ENCODE data around the gene CDH23.

The CDH23 gene

DNA sequence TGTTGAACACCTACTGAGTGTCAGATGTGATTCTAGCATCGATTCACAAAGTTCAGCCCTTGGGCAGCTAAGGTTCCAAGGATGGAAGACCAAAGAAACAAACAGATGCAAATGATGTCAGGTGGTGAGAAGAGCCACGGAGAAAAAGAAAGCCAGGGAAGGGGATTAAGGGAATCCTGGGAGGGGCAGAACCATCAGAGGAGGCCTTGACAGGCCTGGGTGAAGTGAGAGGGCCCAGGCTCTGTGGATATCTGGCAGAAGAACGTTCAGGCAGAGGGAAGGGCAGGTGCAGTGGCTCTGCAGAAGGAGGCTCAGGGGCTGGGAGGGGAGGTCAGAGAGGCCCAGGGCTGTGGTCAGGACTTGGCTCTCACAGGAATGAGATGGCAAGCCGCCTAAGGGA, 232.4 kb downstream of the CDH23 start:
- in situ Hi-C loops (cut with MboI; ENCODE audit: low sequenced_read_pairs), result no loop called here

DNA sequence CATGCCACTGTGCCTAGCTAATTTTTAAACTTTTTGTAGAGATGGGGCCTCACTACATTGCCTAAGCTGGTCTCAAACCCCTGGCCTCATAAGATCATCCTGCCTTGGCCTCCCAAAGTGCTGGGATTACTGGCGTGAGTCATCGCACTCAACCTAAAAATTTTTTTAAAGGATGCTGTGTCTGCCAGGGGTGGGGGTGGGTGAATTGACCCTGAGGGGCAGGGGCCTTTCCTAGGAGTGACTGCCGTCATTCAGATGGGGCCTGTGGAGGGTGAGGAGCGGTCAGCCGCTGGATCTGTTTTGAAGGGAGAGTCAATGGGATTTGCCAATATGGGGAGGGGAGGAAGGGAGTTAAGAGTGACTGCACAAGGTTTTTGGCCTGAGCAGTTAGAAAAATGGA, 233.4 kb downstream of the CDH23 start:
- in situ Hi-C loops (cut with MboI; ENCODE audit: low sequenced_read_pairs), result no loop called here

GRCh38 chr10:71631007-71631861, 234.5 kb downstream of the CDH23 start:
- in situ Hi-C loops (cut with MboI; ENCODE audit: low sequenced_read_pairs), result no loop called here

GRCh38 chr10:71632200-71632820, 235.6 kb downstream of the CDH23 start:
- in situ Hi-C loops (cut with MboI; ENCODE audit: low sequenced_read_pairs), result no loop called here

DNA sequence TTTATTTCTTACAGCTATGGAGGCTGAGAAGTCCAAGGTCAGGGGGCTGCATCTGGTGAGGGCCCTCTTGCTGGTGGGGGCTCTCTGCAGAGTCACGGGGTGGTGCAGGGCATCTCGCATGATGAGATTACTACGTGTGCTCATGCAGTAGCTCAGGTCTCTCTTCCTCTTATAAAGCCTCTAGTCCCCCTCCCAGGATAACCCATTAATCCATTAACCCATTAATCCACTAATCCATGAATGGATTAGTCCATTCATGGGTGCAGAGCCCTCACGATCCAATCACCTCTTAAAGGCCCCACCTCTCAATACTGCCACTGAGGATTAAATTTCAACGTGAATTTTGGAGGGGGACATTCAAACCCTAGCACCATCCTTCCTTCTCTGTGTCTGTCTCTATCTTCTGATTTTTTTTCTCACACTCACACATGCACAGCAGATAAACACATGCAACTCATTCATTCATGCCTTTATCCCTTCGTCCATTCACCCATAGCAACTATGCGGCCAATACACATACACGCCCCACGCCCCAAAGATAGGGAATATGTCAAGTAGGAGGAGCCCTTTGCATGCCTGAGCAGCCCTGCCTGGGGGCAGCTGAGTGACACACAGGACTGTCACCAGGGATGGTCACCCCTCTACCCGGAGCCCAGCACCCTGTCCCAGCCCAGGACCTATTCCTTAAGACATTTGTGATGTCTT, 236.3 kb downstream of the CDH23 start:
- in situ Hi-C loops (cut with MboI; ENCODE audit: low sequenced_read_pairs), result no loop called here

- in situ Hi-C loops (cut with MboI; ENCODE audit: low sequenced_read_pairs), result no loop called here
Measured at GRCh38 chr10:71633920-71634319, 237.2 kb downstream of the CDH23 start.

DNA sequence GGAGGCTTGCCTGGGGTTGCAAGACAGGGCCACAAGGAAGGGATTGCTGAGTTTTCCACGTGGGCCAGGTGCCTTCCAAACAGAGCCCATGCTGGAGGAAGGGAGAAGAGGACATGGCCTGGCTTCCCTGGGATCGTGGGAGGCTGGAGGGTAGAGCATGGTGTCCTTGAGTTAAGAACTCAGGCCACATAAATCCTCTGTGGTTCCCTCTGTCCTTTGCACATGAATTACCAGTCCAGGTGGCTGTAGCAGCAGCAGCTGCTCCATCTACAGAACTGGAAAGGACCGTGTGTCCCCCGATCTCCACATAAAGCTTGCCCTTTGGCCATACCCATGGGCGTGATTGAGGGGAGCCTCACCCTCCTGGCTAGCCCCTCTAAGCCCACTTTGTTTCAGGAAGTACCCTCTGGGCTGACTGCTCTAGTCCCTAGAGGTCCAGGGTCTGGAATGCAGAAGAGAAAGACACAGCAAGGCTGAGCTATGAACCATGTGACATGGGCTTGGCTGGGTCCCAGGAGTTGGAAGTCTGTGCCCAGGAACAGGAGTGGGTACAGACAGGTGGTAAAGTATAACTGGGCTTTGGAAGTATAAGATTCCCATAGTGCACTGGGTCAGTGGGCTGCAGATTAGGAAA, 237.9 kb downstream of the CDH23 start:
- in situ Hi-C loops (cut with MboI; ENCODE audit: low sequenced_read_pairs), result no loop called here

- in situ Hi-C loops (cut with MboI; ENCODE audit: low sequenced_read_pairs), result no loop called here
Measured at GRCh38 chr10:71635251-71635866, 238.6 kb downstream of the CDH23 start.

DNA sequence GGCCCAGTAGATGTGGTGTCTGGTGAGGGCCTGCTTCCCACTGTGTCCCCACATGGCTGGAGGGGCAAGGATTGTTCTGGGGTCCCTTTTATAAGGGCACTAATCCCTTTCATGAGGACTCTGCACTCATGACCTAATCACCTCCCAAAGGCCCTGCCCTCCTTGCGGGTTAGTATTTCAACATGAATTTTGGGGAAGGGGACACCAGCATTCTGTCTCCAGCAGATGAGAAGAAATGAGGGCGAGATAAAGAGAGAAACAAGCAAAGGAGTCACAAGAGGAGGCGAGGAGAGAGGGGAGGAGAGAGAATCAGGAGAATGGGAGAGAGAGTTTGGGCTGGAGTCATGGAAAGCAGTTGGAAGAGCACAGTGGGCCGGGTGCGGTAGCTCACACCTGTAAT, 239.1 kb downstream of the CDH23 start:
- in situ Hi-C loops (cut with MboI; ENCODE audit: low sequenced_read_pairs), result no loop called here

DNA sequence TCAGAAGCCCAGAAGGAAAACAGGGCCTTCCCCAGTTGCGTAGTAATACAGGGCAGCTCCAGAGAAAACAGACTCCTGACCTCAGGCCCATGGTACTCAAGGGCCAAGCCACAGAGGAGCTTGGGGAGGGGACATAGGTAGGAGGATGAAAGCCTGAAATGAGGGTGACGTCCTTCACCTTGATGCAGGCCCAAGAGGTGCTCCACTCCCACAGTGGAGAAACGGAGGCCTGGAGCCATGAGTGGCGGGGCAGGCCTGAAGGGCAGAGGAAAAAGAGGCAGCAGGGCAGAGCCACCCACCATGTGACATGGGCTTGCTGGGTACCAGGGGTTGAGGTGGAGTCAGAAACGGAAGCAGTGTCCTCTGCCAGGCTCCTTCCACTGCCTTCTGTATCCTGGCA, 239.9 kb downstream of the CDH23 start:
- in situ Hi-C loops (cut with MboI; ENCODE audit: low sequenced_read_pairs), result no loop called here

GRCh38 chr10:71637305-71637704, 240.6 kb downstream of the CDH23 start:
- in situ Hi-C loops (cut with MboI; ENCODE audit: low sequenced_read_pairs), result no loop called here

- in situ Hi-C loops (cut with MboI; ENCODE audit: low sequenced_read_pairs), result no loop called here
Measured at GRCh38 chr10:71638064-71638821, 241.5 kb downstream of the CDH23 start.

- in situ Hi-C loops (cut with MboI; ENCODE audit: low sequenced_read_pairs), result no loop called here
Measured at GRCh38 chr10:71638822-71639719, 242.4 kb downstream of the CDH23 start.

DNA sequence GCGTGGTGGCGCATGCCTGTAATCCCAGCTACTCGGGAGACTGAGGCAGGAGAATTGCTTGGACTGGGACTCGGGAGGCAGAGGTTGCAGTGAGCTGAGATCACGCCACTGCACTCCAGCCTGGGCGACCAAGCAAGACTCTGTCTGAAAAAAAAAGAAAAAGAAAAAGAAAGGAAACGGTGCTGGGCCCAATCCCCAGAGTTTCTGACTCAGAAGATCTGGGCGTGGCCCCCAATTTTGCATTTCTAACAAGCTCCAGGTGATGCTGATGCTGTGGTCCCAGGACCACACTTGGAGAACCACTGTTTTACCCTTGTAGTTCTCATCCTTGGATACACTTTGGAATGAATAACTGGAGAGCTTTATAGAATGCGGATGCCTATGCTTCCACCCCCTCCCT, 243.9 kb downstream of the CDH23 start:
- in situ Hi-C loops (cut with MboI; ENCODE audit: low sequenced_read_pairs), result no loop called here

GRCh38 chr10:71641449-71641848, 244.7 kb downstream of the CDH23 start:
- in situ Hi-C loops (cut with MboI; ENCODE audit: low sequenced_read_pairs), result no loop called here

GRCh38 chr10:71641986-71642385, 245.3 kb downstream of the CDH23 start:
- in situ Hi-C loops (cut with MboI; ENCODE audit: low sequenced_read_pairs), result no loop called here

- in situ Hi-C loops (cut with MboI; ENCODE audit: low sequenced_read_pairs), result no loop called here
Measured at GRCh38 chr10:71643904-71644303, 247.2 kb downstream of the CDH23 start.

DNA sequence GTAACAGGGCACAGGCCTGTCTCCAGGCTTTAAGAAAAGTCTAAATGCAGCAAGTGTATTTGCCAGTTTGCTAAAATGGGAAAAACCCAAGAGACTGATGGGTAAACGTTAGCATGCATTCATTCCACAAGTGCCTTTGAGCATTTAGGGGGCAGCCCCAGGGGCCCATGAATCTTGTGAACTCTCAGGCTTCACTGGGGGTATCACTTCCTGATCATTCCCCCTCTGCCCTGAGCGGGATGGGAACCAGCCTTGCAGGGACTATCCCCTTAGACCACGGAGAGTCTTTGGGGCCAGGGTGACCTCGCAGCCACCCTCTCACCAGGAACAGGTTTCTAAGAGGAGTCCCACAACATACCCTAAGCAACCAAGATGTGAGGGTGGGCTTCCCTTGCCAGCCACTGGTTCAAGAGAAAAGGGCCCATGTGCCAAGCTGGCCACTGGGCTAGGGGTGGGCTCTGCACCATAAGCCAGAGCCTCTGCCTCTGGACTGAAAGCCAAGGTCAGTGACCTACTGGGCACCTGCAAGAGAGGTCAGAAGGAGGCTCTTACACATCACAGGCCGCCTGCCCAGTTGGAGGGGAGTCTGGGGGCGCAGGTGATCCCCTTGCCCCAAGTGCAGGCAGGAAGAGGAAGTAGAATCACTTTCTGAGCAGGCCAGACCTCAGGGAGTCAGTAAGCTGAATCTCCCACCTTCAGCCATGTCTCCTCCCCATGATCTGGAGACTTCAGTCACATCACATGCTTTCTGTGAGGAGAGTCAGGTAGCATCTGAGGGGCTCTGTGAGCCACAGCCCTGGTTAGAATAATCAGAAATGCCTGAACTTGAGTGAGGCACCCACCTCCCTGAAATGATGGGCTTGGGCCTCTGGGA, 247.8 kb downstream of the CDH23 start:
- in situ Hi-C loops (cut with MboI; ENCODE audit: low sequenced_read_pairs), result no loop called here
